Esophagus squamous epithelium (tissue), 5 donors: ENCODE measurements around the gene PRCP. TPM values are rescaled to one million over a fixed set of nuclear protein-coding genes. Genes with fewer than 3 reads are reported as not detected.
A peak's percentile ranks its signal among the peaks of the same experiment; 100 is the strongest.

Experiments
- DNase-seq: peaks from one replicate; lab custom pipeline; 2025; lab: John Stamatoyannopoulos, UW
- H3K27ac ChIP-seq, 4 donors: fragments of 200-600 bp; sonication (generic); one replicate each; pipeline ENCODE4 v1.5.1; 2016 to 2019; ENCODE audit warnings: mild to moderate bottlenecking in 1 of 4
- H3K27me3 ChIP-seq, 4 donors: fragments of 200-600 bp; sonication (generic); 1 replicate in 3 of 4; 2 replicates in 1 of 4; pipeline versions ENCODE4 v1.5.1 to v1.6.0; 2017 to 2021; ENCODE audit warnings: antibody characterized with exemption in 1 of 4
- H3K36me3 ChIP-seq, 3 donors: fragments of 200-600 bp; sonication (generic); one replicate each; pipeline ENCODE4 v1.5.1; 2016 to 2019
- H3K4me1 ChIP-seq, 3 donors: fragments of 200-600 bp; sonication (generic); one replicate each; pipeline ENCODE4 v1.5.1; 2017 to 2019
- H3K4me3 ChIP-seq, 4 donors: fragments of 200-600 bp; sonication (generic); 1 replicate in 3 of 4; 2 replicates in 1 of 4; pipeline ENCODE4 v1.5.1; 2016 to 2019; ENCODE audit warnings: mild to moderate bottlenecking in 2 of 4, moderate library complexity in 1 of 4
- H3K9me3 ChIP-seq, 3 donors: fragments of 200-600 bp; sonication (generic); one replicate each; pipeline ENCODE4 v1.5.1; 2016 to 2019
- POLR2A ChIP-seq, 4 donors: fragments of 450-650 bp; IDR thresholded peaks; one replicate each; pipeline ENCODE4 v1.6.1; 2017; ENCODE audit warnings: antibody characterized with exemption in 4 of 4, mild to moderate bottlenecking in 4 of 4, moderate library complexity in 3 of 4
- WGBS, 2 donors: methylation state at CpG; one replicate each; pipeline ENCODE4 v1.1.5; 2018; 5-methylcytosine and 5-hydroxymethylcytosine counted together
- intact Hi-C: fragments of 100-400 bp; cut with DNase I; formaldehyde crosslinking; loops from one replicate; pipeline ENCODE4 v1.15.0; 2022
- total RNA-seq, 4 donors: library from RNA; depleted of rRNA; stranded (reverse); fragments of >200 nt; gene quantifications; one replicate each; pipeline ENCODE4 v1.1.0, GENCODE V29; 2016
- TF ChIP-seq, protein P1 (sequence below), 6 experiments: fragments of 450-650 bp in 4 of 6; fragments of 200-600 bp in 2 of 6; sonication (generic) in 2 of 6; IDR thresholded peaks; one replicate each; pipeline ENCODE4 v1.5.1; 2016 to 2019; ENCODE audit warnings: antibody characterized with exemption in 6 of 6, mild to moderate bottlenecking in 4 of 6, moderate library complexity in 4 of 6
- donor health status: DM: yes; HTN: yes; CAD: no.

PRCP gene
- total RNA-seq, 4 donors from 2014 or later: 39.6 to 82.4 (median 50.3) TPM

DNA sequence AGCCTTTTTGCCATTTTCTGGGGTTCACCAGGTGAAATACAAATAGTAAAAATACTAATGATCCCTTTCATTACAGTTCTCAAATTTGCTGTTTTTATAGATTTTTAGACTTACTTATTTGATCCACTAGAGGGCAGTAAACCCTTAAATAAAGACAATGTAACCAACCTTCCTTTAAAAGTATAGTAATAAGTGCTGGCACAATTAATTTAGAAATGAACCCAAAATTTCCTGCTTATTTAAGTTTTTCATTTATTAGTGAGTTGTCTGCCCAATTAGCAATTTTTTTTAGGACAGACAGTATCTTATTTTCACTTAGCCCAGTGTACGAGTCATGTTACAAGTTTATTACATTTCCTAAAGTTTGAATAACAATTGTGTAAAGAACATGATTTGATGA, 6.0 kb upstream of the PRCP start:
- WGBS, 2 donors: 57 to 58% methylated on average over 1 of the region's 1 CpG
- H3K36me3 ChIP-seq: no peaks in the 10 kb centered on the region
- TF ChIP-seq POLR2A (IDR thresholded peaks at IDR 0.05): no peak
- TF ChIP-seq, protein P1, sequence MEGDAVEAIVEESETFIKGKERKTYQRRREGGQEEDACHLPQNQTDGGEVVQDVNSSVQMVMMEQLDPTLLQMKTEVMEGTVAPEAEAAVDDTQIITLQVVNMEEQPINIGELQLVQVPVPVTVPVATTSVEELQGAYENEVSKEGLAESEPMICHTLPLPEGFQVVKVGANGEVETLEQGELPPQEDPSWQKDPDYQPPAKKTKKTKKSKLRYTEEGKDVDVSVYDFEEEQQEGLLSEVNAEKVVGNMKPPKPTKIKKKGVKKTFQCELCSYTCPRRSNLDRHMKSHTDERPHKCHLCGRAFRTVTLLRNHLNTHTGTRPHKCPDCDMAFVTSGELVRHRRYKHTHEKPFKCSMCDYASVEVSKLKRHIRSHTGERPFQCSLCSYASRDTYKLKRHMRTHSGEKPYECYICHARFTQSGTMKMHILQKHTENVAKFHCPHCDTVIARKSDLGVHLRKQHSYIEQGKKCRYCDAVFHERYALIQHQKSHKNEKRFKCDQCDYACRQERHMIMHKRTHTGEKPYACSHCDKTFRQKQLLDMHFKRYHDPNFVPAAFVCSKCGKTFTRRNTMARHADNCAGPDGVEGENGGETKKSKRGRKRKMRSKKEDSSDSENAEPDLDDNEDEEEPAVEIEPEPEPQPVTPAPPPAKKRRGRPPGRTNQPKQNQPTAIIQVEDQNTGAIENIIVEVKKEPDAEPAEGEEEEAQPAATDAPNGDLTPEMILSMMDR (IDR thresholded peaks at IDR 0.05): peak; percentile 31 to 71 (median 53)
- peaks cover 9 to 46% (median 10%) of the 10 kb centered on the region in 3 donors for H3K4me1 ChIP-seq
- no peak for DNase-seq
- no peaks in the 10 kb centered on the region for H3K27me3 ChIP-seq
- no peaks in the 10 kb centered on the region for H3K9me3 ChIP-seq
- H3K4me3 ChIP-seq: no peak overlapping the region
- H3K27ac ChIP-seq: no peak overlapping the region
- intact Hi-C loops: loop anchor here (10.0 kb wide), 2 partner anchors 259 to 369 kb away; no protein-coding TSS in a partner anchor

DNA sequence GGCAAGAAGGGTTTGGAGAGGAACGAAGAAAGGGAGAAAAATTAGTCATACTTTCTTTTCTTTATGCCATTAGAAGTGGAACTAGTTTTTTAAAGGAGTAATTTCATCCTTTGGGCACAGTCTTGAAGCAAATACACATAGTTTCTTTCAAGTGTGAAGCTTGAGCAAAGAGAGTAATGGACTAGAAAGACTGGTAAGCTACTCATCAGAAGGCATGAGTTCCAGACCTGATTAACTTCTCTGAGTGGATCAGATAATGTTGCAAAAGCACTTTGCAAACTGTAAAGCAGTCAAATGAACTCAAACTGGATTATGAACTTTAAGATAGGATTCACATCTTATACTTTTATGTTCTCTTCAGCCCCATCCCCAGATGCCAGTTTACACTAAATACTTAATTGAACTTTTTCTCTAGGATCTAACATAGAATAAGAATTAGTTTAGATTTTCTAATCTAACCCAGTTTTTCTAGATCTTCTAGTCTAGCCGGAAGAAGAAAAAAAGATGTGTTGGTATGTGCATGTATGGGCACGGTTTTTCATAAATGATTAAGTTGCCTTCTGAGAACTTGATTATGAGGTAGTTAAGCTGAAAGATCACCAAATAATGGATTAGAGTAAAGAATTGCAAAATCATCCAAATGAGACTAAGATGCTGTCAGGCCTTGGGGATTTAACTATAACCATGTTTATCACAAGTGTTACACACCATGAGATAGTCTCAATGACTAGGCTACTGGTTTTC, 3.8 kb upstream of the PRCP start:
- WGBS, 2 donors: 39 to 50% methylated on average over 3 of the region's 3 CpGs
- intact Hi-C loops: loop anchor here (10.0 kb wide), 2 partner anchors 261 to 371 kb away; no protein-coding TSS in a partner anchor

DNA sequence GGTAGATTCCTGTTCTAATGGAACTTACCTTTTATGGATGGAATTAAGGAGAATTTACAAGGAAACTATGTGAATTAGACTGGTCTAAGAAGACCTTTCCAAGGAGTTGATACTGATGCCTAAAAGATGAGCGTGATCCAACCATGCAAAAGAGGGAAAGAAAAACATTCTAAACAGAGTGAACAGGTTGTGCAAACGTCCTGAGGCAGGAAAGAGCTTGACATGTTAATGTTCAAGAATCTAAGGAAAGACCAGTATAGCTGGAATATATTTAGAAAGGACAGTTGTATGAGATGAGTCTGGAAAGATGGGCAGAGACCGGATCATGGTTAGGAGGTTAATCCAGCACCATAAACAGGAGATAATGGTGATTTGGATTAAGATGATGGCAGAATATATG, 2.6 kb upstream of the PRCP start:
- H3K27ac ChIP-seq: peak overlapping the region in 2 of 4 donors; percentile 67 to 97
- no peaks in the 10 kb centered on the region for H3K27me3 ChIP-seq
- peaks cover 19 to 74% (median 24%) of the 10 kb centered on the region in 3 donors for H3K4me1 ChIP-seq
- no peak overlapping the region for H3K4me3 ChIP-seq
- 64 to 65% methylated on average over 3 of the region's 3 CpGs for WGBS, 2 donors
- TF ChIP-seq, protein P1 (IDR thresholded peaks at IDR 0.05): no peak
- TF ChIP-seq POLR2A (IDR thresholded peaks at IDR 0.05): no peak
- intact Hi-C loops: loop anchor here (10.0 kb wide), 2 partner anchors 262 to 372 kb away; no protein-coding TSS in a partner anchor
- no peaks in the 10 kb centered on the region for H3K9me3 ChIP-seq
- no peak for DNase-seq
- no peaks in the 10 kb centered on the region for H3K36me3 ChIP-seq

More for the DNA sequence above, 3.8 kb upstream of the PRCP start:
- Histone ChIP-seq H3K27me3 (no peaks in the 10 kb centered on the region), H3K4me3 (no peak overlapping the region), H3K4me1 (peaks cover 14 to 63% (median 15%) of the 10 kb centered on the region in 3 donors), H3K27ac (peak overlapping the region in 3 of 4 donors; percentile 46 to 97 (median 67)), H3K9me3 (no peaks in the 10 kb centered on the region), H3K36me3 (no peaks in the 10 kb centered on the region)
- no peak for TF ChIP-seq POLR2A (IDR thresholded peaks at IDR 0.05)
- TF ChIP-seq, protein P1 (IDR thresholded peaks at IDR 0.05): no peak
- no peak for DNase-seq

DNA sequence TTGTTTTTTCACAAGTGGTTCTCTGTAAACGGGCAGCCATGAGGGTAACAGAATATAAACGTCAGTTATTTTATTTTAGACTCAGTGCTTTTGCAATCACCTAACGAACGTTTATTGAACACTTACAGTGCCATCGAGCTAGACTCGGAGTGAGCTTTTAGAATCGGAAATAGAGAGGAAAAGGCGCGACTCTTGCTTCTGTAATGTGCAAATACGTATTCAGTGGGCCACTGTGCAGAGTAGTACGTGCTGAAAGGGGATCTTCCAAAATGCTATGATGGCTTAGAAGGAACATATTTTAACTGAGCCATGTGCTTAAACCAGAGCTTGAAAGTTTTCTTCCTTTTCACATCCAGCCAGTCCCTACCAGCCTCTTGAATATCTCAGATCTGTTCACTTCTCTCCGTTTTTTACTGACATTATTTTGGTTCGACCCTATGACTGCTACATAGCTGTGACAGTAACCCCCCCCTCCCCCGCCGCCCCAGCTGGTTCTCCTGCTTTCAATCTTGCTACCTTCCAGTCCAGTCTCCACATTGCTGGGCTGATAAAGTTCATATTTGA, 1.8 kb upstream of the PRCP start:
- intact Hi-C loops: loop anchor here (10.0 kb wide), 2 partner anchors 263 to 373 kb away; no protein-coding TSS in a partner anchor
- H3K4me3 ChIP-seq: peak overlapping the region; percentile 62 to 82 (median 74)

More for the DNA sequence above, 1.8 kb upstream of the PRCP start:
- no peak for DNase-seq
- Histone ChIP-seq H3K36me3 (no peaks in the 10 kb centered on the region), H3K27me3 (no peaks in the 10 kb centered on the region), H3K4me1 (peaks cover 19 to 83% (median 24%) of the 10 kb centered on the region in 3 donors), H3K27ac (peak overlapping the region; percentile 90 to 97 (median 97)), H3K9me3 (no peaks in the 10 kb centered on the region)
- 2 to 3% methylated on average over 14 to 15 of the region's 15 CpGs for WGBS, 2 donors
- TF ChIP-seq POLR2A (IDR thresholded peaks at IDR 0.05): no peak
- TF ChIP-seq, protein P1 (IDR thresholded peaks at IDR 0.05): no peak
